Activated CD8-positive, alpha-beta memory T cell treated with anti-CD3 and anti-CD28 coated beads for 4 hours (primary cell): Measurements from ENCODE around the gene CDK4.

Source experiments
- DNase-seq, 2 donors: peaks; one replicate each; pipeline ENCODE4 v3.0.0-alpha.2; 2020; ENCODE audit warnings: low read depth in 2 of 2

Gene CDK4

DNA sequence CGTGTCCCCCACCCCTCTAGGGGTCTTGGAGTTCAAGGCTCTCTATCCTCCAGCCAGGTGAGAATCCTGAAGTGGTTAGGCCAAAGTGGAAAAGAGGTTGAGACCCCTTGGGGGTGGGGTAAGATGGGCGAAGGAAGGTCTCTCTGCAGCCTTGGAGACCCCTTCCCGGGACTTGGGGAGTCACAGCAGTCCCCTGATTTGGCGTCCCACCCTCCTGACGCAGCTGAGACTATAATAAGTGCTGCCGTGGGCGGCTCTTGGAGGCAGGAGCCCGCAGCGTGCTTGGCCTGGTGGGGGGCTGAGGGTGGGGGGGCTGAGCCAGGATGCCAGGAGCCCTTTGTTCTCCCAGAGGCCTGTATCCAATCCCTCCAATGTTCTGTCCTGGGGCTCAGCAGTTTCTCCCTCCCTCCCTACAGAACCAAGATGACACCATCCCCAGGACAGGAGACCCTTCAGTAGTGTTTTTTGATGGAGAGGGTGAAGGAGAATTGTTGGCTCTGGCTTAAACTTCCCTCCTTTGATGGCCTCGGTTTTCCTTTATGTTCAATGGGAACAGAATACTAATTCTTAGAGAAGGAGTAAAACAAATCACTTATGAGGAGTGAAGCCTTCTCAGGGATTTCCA, 12.1 kb downstream of the CDK4 start:
- no peak for DNase-seq

DNA sequence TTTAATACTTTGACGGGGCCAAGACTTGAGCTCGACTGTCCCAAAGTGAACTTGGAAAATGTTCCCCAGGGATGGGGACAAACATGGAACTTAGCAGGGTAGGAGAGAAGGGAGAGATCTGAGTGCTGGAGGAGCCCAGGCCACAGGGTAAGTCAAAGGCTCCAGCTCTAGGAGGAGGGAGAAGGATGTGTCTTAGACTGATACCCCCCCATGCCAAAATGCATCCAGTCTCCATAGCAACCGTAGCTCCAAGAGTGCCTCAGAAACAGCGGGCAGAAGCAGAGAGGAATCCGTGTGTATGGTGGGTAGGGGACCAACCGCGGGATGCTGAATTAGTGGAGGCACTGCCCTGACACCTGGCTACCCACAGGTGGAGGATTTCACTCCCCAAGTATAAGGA, 12.7 kb downstream of the CDK4 start:
- no peak for DNase-seq

GRCh38 chr12:57738661-57739237, 13.4 kb downstream of the CDK4 start, which contains the start of gene AGAP2:
TSS of gene AGAP2 (minus strand) at chr12:57738742. CDS start at chr12:57738246, 496 bp downstream.
- DNase-seq, result no peak

- DNase-seq, result no peak
Observed at GRCh38 chr12:57737467-57738460, 14.3 kb downstream of the CDK4 start.

DNA sequence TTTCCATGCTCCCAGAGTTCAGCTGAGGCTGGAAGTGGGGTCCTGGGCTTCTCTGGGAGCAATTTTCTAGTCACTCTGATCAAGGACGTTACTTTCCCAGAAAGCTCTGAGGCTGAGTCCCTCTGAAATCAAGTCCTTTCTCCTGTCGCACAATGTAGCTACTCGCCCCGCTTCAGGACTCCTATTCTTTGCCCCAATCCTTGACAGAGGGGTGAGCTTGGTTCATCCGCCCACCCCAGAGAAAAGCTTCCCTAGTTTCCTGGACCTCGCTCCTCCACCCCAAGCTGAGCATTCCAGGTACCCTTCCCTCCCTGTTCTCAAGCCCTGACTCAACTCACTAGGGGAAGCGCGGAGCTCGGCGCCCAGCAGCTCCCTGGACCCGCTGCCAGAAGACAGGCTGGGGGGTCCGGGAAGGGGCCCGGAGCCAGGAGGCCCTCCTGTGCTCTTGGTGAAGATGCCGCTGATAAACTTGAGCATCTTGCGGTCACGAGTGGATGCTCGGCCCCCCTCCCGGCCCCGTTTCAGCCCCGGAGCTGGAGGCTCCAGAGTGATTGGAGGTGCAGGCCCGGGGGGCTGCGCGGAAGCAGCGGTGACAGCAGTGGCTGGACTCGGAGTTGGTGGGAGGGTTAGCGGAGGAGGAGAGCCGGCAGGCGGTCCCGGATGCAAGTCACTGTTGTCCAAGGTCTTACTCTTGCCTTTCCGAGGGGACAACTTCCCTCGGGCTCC, 15.2 kb downstream of the CDK4 start:
- no peak for DNase-seq

DNA sequence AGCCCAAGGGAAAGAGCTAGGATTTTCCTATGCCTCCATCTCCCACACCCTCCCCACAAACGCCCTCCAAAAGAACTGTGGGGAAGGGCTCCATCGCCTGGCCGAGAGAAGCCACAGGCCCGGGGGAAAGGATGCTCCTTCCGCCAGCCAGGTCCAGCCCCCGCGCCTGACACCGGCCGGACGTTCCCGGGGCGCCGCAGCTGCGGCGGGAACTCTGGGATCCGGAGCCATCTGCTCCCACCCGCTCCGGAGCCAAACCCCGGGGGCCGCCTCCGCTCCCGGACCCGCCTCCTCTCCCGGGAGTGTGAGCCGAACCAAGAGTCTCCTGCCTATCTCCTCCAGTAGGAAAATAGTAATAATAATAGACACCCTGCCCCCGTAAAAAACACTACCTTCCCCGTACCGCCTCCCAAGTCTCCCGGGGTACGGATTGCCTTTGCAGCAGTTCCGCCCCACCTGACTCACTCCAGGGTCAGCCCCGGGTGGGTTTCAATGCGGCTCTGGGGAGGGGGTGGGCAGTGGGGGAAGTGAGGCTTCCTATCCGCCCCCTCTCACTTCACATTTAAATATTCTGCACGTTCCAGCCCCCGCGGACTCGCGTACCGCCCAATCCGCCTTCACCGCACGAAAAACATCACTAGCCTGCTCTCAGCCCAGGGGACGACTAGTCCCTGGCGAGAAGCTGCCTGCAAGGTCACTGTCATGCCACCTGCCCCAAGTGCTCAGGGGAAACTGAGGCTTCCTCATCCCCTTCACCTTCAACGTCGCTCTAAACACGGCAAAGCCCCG, 16.0 kb downstream of the CDK4 start:
- DNase-seq, result no peak

DNA sequence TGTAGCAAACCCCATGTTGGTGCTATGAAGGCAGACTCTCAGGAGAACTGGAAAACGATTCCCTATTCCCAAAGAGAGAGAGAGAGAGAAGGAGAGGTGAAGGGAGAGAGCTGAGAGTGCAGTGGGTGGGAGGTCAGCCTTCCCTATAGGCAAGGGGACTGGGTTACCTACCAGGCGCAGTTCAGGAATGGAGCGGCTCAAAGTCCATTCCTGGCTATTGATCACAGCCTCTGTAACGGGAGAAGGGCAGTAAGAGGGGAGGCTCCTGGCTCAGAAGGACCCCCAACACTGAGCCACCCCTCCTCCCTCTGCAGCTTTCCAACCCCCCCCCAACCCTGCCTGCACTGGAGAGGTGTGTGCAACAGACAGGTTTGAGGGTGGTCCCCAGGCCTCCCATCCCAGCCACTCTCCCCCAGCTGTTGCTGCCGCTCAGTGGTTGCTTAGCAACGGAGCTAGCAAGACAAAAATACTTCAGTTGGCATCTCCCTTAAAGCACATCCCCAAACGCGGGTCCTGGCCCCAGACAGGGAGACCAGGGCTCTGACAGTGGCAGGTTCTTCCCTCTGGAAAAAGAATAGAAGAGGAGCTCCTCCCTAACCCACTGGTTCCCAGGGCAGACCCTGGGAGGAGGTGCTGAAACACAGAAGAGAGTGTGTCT, 16.8 kb downstream of the CDK4 start:
- no peak for DNase-seq

DNA sequence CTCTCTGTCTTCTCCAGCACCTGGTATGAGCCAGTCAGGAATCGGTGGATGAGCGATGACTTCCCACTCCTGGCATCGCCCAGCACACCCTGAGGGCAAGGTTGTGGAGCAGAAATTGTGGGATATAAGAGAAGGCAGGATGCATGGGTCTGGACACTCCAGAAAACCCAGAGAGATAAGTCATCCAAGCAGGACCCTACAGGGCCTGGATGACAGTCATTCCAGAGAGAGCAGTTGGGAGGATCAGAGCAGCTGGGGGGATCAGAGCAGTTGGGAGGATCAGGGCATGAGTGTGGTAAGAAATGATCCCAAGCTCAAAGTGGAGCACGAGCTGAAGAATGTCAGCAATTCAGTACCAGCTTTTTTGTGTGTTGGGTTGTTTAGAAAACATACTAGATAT, 17.5 kb downstream of the CDK4 start:
- DNase-seq, result no peak

DNA sequence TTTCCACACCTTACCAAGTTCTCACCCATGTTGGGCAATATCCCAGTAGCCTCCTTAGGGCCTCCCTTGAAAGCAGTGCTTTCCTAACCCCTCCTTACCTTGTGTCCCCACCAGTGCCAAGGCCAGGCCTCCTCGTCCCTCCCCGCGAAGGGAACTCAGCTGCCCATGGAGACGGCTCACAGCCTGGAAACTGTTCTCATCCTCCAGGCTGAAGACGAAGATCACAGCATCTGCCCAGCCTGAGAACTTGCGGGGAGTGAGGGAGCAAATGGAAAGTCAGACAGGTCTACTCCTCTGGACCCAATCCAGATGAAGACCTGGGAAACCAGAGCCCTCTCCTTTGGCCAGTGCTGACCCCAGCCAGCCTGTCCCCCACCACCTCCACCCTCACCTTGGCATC, 18.2 kb downstream of the CDK4 start:
- DNase-seq, result no peak

- DNase-seq, result no peak
Observed at GRCh38 chr12:57732726-57733593, 19.1 kb downstream of the CDK4 start.

DNA sequence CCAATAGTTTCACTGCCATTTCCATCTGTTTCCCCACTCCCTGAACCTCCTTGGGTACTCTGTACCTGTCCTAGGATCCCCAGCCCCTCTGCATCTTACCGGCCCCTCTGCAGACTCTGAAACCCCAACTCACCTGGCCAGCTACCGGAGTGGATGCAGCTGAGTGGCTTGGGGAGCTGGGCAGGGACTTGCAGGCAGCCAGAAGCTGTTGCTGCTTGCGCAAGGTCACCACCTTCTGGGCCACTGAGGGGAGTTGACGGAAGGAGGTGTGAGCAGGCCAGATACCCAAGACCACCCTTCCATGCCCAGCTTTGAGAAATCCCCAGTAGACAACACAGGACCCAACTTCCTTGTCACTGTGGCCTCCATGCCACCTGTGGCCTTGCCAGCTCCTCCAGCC, 19.8 kb downstream of the CDK4 start:
- DNase-seq, result no peak

DNA sequence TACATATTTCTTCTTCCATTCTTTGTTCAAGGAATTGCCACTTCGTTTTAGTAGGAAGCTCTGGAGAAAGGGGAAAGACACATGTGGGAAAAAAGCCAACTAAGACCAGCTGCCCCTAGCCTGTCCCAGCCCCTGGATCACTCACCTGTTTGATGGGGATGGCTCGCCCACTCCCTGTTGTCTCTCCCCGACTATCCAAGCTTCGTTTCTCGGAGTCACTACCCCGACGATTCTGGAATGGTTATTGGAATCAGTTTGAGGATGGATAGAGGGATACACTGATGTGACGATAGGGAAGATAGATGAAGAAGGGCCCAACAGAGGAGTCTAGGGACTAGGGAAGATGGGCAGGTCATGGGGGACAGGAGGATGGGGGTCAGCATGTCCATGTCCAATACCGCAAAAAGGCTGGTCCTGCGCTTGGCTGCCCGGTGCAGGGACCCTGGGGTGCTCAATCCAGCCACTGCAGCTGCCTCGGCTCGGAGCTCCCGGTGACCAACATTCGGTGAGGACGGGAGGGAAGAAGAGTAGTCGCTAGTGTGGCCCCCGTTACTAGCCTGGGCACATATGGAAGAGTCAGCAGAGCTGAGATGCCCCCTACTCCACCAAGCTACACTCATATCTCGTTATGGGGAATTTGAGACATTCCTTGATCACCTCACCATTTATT, 20.6 kb downstream of the CDK4 start:
- DNase-seq, result no peak

DNA sequence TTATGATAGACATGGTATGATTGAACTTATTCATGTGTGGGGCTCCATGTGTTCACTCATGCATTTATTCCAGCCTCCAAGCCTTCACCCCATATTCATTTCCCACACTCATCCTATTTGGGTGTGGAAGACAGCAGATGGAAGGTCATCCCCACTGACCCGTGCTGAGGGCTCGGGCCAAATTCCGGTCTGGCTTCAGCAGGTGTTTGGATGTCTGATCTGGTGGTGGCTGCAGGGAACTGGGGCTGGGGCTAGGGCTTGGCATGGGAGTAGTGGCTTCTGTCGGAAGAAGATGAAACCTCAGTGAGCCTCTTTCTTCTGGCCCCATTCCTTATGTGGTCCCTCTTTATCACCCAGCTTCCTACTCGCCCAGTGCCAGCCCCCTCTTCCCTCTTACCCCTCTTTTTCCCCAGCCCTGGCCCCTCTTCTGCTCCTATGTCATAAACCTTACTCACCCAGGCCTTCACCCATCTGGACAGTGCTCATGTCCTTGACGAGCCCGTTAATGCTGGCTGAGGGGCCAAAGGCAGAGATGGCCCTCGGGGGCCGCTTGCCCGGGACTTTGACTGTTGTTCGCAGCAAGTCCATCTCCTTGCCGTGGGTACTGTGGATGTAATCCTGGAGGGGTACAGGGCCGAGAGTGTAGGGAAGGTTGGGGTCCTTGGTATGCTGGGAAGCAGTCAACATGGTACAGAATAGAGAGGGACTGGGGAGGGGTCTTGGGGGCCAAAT, 21.6 kb downstream of the CDK4 start:
- no peak for DNase-seq

- DNase-seq, result no peak
Observed at GRCh38 chr12:57729321-57729844, 22.7 kb downstream of the CDK4 start.

DNA sequence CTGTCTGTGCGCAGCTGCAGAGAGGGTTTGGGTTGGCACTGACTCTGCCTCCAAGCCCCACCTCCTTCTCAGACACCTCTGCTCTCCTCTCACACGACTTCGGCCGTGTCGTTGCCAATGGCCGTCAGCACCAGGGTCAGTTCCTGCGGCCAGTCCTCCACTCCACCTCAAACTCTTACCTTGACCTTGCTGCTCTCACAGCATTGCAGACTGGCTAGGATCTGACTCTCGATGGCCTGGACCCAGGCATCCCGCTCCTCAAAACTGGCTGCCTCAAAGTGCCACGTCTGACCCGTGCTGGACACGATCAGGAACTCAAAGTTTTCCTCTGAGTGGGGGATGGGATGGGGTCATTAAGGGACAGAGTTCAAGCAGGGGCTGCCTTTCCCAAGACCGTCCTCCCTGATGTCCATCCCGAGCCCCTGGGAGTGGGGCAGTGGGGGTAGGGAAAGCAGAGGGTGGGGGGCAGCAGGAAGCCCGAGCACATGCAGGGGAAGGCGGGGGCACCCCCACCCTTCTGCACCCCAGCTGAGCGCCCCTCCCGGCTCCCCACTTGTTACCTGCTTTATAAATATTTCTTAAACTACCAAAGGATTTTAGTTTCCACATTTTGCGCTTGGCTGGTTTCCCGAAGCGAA, 24.2 kb downstream of the CDK4 start:
- no peak for DNase-seq

- no peak for DNase-seq
Observed at GRCh38 chr12:57726884-57727757, 25.0 kb downstream of the CDK4 start.
